HG03354 (cell line): Measurements from ENCODE around the gene NUDT21.
"Not testable (repeated sequence)": the region's sequence is repeated elsewhere in the genome, so short reads cannot be mapped to it uniquely, and the experiment has no call there.

Source experiments
- ATAC-seq: cut with Tn5 transposase; IDR thresholded peaks from one replicate; pipeline ENCODE4 v1.9.1; 2021; ENCODE audit warnings: mild to moderate bottlenecking; ENCODE audit not compliant: unreplicated experiment, poor library complexity, severe bottlenecking

Gene NUDT21

DNA sequence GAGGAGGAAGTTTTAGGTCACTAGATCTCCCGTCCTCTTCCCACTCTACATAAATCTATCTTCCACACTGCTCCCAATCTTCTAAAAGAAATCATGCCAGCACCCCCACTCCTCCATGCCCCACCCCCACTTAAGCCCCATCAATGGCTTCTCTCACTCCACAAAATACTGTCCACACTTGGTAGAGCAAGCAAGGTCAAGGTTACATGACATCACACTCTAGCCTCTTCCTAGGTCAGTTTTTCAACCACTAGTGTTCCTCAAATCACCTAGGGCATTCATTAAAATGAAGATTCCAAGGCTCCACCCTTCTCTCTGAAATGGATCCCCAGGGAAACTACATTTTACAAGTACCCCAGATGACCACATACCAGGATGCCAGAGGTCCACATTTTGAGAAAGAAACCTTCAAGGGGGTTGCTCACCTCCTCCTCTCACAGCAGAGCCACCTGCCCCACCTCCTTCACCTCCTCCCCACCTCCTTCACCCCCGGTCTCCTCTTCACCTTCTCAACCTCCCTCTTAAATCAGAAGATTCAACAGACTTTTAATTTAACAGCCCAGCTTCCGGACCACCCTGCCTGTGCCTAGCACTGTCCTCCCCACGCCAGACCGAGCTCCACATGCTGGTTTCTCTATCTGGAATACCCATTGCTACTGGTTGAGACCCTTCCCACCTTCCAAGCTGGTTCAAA is 29.0 kb downstream of the NUDT21 start:
- ATAC-seq, result no peak

DNA sequence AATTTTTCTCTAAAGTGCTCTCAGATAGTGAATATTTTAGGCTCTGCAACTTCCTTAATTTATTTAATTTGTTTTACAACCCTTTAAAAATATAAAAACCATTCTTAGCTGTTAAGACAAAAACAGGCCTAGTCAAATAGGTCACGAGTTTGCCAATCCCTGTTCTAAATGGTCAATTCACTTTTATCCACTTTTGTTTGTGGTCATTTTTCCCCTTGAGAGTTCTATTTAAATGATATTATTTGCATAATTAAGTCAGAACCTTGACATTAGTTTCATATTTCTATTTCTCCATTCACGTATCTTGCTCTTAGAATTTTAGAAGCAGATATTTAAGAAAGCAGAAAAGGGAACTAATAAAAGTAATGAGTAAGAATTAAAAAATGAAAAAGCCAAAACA is 29.8 kb downstream of the NUDT21 start:
- ATAC-seq, result no peak

DNA sequence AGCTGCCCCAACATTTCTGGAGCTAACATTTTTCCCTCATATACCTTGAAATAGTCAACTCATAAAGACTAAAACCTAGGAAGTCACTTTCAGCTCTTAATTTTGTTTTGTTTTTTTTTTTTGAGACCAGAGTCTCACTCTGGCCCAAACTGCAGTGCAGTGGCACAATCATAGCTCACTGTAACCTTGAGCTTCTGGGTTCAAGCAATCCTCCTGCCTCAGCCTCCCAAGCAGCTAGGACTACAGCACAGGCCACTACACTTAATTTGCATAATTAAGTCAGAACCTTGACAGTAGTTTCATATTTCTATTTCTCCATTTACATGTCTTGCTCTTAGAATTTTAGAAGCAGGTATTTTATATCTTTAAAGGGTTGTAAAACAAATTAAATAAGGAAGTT is 30.5 kb downstream of the NUDT21 start:
- no peak for ATAC-seq

DNA sequence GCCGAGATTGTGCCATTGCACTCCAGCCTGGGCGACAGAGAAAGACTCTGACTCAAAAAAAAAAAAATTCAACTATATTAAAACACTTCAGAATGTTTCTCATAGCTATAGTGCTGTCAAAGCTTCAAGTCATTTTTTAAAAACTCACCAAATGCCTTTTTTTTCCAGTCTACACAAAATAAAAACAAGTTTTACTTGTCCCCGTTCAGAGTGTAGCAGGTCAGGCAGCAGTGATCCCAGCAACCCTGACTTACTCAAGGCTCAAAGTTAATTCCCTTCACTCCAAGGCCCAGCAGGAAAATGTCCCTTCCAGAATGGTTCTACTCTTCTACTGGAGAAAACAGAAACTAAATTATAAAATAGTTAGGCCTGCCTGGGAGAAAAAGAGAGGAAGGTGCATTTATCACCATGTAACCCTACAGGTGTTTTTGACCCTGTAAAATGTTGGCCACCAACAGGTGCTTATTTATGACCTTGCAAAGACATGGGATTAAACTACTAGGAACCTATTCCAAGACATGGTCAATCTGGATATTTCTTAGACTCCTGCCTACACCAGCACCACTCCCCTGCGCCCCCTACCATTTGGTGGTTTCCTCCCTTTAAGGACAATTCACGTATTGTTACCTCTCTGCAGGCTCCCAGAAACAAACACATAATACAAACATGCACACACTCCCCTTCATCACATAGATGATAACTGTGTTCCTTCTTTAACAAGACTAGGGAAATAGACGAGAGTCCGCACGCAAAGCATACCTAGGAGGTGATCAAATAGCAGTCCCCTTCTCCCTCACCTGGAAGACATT is 31.2 kb downstream of the NUDT21 start:
- no peak for ATAC-seq

DNA sequence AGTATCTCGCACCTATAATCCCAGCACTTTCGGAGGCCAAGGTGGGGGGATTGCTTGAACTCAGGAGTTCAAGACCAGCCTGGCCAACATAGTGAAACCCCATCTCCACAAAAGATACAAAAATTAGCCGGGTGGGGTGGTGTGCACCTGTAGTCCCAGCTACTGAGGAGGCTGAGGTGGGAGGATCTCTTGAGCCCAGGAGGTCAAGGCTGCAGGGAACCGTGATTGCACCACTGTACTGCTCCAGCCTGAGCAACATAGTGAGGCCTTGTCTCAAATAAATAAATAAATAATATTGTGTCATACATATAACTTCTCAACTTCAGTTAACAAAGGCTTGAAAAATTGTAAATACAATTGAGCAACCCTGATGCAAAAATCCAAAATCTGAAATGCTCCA is 34.0 kb downstream of the NUDT21 start:
- no peak for ATAC-seq

DNA sequence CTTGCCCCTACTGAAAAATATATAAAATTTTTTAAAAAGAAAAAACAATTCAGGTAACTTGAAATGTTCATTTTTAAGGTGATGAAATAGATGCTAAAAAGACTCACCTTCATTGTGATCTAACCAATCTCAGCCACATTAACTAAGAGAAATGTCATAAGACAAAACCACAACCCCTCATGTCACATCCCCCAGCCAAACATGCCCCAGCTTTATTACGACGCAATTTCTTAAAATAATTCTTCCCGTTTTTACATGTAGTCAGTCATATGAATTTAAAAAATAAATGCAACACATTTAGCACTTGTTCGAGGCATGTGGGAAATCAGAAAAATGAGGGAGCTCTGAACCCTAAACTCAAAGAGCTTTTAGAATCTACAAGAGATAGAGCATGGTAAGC is 35.3 kb downstream of the NUDT21 start:
- no peak for ATAC-seq

DNA sequence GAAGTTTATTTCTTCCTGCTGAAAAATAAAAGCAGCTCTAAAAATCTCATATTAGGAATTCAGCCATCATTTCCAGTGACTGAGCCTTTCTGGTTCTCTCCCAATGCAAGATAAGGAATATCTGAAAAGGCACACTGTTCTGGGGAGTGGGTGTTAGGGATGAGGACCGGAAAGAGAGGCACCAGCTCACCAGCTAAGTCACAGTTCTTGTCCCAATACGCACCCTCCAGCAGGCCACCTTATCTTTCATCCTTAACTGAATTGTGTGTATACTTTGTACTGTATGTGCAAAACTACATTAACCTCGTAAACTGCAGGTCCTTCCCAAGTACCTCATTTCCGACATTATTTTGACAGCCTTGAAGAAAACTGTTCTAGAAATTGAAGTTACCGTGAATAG is 36.8 kb downstream of the NUDT21 start:
- no peak for ATAC-seq

DNA sequence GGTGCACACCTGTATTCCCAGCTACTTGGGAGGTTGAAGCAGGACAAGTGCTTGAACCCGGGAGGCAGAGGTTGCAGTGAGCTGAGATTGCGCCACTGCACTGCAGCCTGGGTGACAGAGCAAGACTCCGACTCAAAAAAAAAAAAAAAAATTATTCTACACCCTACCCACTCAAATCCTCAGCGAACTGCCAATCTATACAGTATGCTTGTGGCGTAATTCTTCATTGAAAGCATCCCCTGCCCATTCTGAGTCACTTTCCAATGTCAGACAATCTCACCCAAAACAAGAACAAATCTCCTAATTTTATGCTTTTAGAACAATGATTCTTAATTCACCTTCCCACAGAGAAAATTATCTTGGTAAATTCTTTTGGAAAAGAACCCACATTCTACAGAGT is 37.8 kb downstream of the NUDT21 start:
- ATAC-seq, result no peak

DNA sequence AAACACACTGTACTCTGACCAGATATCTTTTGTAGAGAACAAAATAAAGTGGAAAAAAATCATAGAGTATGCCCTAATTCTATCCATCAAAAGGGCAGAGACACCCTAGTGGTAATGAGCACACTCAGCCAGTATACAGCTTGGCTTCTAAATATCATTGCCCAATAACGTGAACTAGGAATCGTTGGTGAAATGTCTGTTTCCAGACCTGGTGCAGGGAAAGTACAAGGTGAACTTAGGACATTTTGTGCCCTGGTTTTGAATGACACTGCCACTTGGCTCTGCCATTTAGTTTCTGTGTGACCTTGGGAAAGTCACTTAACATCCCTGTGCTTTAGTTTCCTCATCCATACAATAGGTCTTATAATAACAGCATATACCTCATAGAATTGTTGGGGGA is 39.5 kb downstream of the NUDT21 start:
- ATAC-seq, result no peak

DNA sequence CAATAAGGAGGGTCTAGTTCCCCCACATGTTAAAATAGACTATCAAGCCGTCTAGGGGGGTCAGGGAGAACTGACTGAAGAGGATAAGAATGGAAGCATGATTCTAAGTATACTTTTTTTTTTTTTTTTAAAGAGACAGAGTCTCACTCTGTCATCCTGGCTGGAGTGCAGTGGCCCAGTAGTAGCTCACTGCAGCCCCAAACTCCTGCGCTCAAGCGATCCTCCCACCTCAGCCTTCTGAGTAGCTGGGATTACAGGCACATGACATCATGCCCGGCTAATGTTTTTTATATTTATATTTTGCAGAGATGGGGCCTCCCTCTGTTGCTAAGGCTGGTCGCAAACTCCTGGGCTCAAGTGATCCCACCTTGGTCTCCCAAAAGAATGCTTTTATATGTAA is 40.0 kb downstream of the NUDT21 start:
- no peak for ATAC-seq

DNA sequence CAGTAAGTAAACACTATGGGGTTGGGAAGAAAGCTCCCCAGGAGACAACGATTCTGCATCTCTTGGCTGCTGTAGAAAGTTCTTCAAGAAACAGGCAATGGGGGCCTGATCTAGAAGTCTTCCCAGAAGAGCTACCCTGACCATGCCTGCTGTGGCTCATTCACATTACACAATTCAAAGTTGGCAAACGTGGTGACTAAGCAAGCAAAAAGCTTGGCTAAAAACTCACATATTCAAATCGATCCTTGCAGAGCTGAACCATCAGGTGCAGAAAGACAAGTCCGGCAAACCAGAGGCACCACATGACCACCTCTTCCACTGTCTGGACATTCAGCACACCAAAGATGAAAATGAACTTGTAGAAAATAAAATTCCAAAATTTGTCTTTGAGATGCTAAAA is 41.9 kb downstream of the NUDT21 start:
- no peak for ATAC-seq

DNA sequence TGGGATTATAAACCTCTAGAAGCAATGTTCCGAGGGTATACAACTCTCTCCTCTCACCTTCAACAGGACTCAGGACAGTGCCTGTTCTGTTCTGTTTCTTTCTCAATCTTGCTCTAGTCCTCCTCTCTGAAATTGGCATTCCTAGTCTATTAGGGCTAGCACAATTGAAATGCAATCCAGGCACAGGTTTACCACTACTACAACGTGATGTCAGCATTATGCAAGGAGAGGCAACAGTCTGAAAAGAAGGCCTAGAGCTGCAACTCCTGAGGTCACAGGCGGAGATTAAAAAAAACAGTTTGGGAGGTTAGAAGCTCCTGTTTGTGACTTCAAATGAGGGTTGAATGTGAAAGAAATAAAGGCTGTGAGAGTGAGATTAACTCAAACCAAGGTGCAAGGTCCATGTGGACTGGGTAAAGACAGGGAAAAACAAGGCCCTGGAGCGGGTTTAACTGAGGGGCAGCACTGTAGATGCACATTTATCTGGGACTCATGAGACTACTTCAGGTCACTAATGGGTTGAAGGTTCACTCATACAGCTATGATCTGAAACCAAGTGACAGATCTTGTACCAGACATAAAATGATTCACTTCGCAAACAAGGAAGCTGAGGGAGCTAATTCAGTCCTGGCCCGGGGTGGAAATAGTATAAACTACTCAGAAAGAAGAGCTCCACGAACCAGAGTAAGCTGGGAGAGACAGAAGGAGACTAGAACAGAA is 42.6 kb downstream of the NUDT21 start:
- no peak for ATAC-seq

DNA sequence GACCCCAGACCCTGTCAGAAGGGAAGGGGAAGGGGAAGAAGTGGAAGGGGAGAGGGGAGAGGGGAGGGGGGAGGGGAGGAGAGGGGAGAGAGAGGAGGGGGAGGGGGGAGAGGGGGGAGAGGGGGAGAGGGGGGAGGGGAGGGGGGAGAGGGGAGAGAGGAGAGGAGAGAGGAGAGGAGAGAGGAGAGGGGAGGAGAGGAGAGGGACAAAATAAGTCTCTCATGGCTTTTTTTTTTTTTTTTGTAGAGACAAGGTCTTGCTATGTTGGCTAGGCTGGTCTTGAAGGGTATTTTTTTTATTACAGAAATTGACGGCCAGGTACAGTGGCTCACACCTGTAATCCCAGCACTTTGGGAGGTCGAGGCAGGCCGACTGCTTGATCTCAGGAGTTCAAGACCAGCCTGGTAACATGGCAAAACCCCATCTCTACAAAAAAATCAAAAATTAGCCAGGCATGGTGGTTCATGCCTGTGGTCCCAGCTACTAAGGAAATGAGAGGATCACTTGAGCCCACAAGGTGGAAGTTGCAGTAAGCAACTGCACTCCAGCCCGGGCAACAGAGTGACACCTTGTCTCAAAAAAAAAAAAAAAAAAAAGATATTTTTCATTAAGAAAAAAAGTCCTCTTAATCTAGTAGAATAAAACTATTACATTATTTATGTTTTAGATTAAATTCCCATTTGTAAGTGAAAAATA is 45.0 kb downstream of the NUDT21 start:
- ATAC-seq, result no peak

DNA sequence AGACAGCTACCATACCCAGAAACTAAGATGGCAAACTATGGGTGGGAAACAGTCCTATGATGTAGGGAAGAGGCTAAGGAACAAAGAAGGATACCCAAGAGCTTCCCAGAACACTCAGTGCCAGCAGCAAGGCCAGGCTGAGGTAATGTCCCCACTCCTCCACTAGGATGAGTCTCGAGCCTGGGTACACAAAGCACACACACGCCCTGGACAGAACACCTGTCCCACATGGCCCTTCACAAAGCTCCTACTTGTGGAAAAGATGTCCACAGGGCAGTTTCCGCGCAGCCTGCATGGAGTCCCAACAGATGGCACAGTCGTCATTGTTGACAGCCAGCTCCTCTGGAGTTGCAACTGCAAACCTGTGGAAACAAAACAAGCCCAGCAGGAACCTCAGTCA is 49.6 kb downstream of the NUDT21 start:
- no peak for ATAC-seq

DNA sequence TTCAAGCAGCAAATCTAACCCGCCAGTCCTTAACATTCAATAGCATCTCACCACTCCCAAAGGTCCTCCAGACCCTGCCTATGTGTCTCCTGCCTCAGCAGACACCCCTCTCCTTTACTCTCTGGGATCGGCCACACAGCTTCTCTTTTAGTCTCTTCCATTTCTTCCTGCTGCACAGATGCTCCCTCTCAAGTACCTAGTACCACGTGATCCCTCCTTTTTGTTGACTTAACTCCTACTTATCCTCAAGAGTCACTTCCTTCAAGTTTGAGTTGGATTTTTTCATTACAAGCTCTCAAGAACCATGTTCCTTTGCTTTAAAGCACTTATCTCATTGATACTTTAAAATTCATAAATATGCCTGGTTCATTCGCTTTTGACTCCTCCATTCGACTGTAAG is 50.7 kb downstream of the NUDT21 start:
- ATAC-seq, result no peak

DNA sequence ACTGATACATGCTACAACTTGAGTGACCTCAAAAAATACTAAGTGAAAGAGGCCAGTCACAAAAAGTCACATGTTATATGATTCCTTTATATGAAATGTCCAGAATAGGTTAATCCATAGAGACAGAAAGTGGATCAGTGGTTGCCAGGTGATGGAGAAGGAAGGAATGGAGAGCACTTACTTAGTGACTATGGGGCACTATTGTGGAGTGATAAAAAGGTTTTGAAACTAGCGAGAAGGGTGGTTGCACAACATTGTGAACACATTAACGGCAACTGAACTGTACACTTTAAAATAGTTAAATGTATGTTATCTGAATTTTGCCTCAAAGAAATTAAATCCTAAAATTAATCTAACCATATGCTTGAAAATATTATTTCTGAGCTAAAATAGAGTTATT is 51.6 kb downstream of the NUDT21 start:
- ATAC-seq, result no peak

DNA sequence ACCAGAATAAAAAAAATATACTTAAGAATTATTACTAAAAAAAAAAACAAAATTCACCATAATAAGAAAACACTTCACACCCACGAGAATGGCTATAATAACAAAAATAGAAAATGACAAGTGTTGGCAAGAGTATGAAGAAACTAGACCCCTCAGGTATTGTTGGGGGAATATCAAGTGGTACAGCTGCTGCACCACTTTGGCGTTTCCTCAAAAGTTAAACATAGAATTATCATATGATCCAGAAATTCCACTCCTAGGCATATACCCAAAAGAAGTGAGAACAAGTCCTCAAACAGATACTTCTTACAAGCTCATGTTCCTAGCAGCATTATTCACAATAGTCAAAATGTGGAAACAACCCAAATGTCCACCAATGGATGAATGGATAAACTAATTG is 52.1 kb downstream of the NUDT21 start:
- no peak for ATAC-seq

DNA sequence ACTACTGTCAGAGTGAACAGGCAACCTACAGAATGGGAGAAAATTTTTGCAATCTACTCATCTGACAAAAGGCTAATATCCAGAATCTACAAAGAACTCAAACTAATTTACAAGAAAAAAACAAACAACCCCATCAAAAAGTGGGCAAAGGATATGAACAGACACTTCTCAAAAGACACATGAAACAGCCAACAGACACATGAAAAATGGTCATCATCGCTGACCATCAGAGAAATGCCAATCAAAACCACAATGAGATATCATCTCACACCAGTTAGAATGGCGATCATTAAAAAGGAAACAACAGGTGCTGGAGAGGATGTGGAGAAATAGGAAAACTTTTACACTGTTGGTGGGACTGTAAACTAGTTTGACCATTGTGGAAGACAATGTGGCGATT is 54.4 kb downstream of the NUDT21 start:
- not testable (repeated sequence) for ATAC-seq

DNA sequence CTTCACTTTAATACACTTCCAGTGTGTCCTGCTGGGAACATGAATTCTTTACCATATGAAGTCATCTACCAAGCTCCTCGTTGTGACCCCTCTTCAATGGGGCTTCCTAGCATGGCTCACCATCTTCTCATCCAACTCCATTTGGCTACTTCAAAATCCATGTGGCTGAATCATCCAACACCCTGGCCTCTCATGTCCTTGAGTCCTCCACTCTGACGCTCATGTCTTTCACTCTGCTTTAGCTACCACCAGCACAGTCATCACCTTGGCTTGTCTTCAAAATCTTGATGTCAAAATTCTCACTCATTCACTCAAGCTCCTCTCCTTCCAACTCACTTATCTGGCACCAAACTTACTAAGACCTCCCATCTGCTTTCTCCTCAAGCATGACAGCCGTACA is 61.6 kb downstream of the NUDT21 start:
- no peak for ATAC-seq

DNA sequence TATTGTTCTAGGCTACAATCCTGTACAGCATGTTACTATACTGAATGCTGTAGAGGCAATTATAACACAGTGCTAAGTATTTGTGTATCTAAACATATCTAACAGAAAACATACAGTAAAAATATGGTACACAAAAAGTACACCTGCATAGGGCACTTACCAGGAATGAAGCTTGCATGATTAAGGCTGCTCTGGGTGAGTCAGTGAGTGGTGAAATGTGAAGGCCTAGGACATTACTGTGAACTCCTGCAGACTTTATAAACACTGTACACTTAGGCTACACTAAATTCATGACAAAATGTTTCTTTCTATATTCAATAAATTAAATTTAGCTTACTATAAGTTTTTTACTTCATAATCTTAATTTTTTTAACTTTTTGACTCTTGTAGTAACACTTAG is 62.9 kb downstream of the NUDT21 start:
- ATAC-seq, result no peak
